Measurements from ENCODE around the gene ANP32E.

ANP32E gene
- total RNA-seq, result 76.8 to 148 reads per million in 2 experiments

GRCh38 chr1:150235852-150236613, at the start of gene ANP32E:
Gene ANP32E (minus strand): TSS chr1:150236112. CDS start chr1:150235786, 326 bp downstream.
- DNase-seq (ENCODE audit: low read depth), result peak; percentile 91

DNA sequence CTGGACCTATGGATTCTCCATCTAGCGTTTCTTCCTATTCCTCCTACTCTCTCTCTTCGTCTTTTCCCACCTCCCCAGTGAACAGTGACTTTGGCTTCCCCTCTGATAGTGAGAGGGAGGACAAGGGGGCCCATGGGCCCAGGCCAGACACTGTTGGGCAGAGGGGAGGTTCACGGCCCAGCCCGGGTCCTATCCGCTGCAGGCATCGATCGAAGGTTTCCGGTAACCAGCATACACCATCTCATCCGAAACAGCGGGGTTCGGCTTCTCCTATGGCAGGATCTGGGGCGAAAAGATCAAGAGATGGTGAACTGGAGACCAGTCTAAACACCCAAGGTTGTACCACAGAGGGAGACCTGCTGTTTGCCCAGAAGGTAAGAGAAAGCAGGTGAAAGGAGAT, 47.3 kb upstream of the ANP32E start:
- no peak for DNase-seq (ENCODE audit: low read depth)

DNA sequence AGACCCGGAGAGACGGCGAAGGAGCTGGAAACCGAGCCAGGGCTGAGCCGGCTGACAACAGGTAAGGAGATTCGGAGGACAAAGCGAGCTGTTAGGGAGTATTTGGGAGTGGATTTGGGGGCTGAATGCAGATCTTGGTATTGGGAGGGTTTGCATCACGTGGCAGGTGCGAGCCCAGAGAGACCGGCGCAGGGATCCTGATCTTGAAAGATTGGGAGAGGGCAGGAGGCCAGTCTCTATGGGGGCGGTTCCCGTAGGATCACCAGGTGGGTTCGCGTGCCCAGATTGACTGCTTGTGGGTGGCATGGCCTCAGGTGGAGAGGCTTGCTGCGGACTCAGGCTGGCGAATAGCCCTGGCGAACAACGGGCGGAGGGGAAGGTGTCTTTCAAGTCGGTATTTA, 46.6 kb upstream of the ANP32E start:
- DNase-seq (ENCODE audit: low read depth), result no peak

- DNase-seq (ENCODE audit: low read depth), result peak; percentile 69
Observed at GRCh38 chr1:150281758-150282557, 46.0 kb upstream of the ANP32E start, which contains the start of gene CIART. Gene CIART (plus strand): TSS chr1:150282554. CDS start chr1:150283268, 714 bp downstream.

DNA sequence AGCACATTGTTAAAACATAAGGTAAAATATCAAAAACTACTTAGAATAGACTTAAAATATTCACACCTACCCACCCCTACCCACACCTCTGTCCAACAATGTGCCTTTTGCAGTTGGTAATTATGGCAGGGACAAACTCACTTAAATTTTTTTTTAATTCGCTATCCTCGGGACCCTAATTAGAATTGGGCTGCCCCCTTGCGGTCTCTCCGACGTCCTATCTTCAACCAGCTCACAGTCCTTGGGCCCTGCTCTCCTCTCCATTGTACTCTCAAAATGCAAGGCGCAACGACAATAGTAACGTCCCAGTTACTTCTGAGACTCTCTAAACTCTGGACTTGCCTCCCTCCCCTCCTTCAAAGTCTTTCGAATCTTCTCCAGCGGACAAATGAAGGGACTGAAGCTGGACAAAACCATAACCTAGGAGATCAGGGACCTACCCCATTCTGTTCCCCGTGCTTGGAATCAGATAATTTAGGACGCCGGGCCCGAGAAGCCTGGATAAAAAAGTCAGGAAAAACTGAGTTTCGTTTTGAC, 45.4 kb upstream of the ANP32E start:
- peak; percentile 31 for DNase-seq (ENCODE audit: low read depth)

- DNase-seq (ENCODE audit: low read depth), result no peak
Observed at GRCh38 chr1:150280138-150280707, 44.3 kb upstream of the ANP32E start.

- DNase-seq (ENCODE audit: low read depth), result no peak
Observed at GRCh38 chr1:150273311-150273710, 37.4 kb upstream of the ANP32E start.

DNA sequence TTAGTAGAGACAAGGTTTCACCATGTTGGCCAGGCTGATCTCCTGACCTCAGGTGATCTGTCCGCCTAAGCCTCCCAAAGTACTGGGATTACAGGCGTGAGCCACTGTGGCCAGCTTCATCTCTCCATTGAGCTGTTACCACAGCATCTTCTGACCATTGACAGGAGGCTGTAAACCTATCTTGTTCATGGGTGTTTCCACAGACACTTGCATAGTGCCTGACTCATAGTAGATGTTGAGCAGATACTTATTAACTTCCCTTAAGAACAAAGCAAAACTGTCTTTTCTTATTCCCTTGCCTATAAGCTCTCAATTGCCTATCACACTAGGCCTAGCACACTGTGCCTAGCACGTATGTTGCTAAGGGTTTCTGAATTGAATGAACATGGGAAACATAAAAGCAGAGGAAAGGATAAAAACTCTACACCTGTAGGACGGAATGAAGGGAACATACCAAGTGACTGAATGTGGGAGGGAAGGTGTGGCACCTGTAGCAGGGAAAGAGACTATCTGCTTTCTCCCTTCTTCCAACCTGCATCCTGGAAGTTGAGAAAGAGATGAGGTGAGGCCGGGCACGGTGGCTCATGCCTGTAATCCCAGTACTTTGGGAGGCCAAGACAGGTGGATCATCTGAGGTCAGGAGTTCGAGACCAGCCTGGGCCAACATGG, 35.5 kb upstream of the ANP32E start:
- DNase-seq (ENCODE audit: low read depth), result no peak

- no peak for DNase-seq (ENCODE audit: low read depth)
Observed at GRCh38 chr1:150269451-150269850, 33.5 kb upstream of the ANP32E start.

DNA sequence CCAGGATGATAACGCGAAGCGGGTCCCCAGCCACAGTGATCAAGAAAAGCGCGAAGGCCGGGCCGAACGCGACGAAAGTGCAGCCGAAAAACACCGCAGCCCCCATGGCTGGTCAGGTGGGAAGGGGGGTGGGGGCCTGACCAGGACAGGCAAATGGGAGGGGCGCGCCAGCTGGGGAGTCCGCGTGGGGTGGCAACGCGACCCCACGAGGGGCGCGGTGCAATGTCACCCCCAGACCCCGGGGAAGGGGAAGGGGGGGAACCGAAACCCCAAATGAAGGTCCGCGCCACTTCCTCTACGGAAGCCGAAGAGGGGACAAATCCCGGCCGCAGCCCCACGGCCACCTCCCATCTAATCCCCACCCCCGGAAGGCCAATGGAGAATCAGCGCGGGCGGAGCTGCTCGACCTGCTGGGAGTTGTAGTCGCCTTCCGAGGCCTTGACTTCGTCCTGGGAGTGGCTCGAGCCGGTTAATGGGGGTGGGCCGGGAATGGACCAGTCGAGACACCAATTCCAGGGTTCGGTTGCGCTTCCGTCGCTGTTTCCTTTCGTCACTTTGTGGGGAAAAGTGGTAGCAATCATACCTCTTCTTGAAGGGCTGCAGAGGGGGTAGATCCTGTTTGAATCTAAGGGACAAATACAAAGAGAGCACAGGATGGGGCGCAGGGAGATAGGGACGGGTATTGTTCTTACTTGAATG, 32.9 kb upstream of the ANP32E start, which contains the start of gene APH1A:
Gene APH1A (minus strand): TSS at position 312 of the 699 bp plus-strand sequence. CDS start 206 bp downstream, at position 106.
- peak; percentile 83 for DNase-seq (ENCODE audit: low read depth)

DNA sequence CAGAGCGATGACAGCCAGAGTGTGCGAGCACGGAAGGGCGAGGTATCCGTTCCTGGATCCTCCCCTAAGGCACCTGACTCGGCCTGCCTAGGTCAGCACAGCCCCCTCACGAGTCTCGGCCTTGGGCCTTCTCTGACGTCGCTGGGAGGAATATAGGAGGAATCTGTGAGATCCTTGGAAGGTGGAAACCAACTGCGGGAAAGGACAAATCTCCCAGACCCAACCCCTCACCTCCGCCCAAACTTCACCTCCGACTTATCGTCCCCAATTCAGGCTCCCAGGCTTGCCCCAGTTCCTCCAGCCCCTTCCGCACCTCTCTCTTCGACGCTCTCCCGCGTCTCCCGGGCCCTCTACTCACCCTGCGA, 32.4 kb upstream of the ANP32E start:
- DNase-seq (ENCODE audit: low read depth), result peak; percentile 31

- DNase-seq (ENCODE audit: low read depth), result no peak
Observed at GRCh38 chr1:150267896-150268295, 32.0 kb upstream of the ANP32E start.

DNA sequence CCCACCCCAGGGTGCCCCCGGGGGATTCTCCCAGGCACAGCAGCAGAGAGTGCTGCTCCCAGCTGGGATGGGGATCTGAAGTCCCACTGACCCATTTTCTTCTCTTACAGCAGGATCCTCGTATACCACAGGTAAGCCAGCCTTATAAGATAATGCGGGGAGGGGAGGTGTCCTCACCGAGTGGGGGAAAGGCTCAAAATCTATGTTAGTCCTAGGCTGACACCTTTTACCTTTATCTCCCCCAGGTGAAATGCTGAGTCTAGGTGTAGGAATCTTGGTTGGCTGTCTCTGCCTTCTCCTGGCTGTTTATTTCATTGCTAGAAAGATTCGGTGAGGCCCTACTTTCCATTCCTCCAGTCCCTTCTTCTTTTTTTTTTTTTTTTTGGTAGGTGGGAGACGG, 27.6 kb upstream of the ANP32E start:
- no peak for DNase-seq (ENCODE audit: low read depth)

GRCh38 chr1:150262388-150263320, 26.7 kb upstream of the ANP32E start:
- no peak for DNase-seq (ENCODE audit: low read depth)

DNA sequence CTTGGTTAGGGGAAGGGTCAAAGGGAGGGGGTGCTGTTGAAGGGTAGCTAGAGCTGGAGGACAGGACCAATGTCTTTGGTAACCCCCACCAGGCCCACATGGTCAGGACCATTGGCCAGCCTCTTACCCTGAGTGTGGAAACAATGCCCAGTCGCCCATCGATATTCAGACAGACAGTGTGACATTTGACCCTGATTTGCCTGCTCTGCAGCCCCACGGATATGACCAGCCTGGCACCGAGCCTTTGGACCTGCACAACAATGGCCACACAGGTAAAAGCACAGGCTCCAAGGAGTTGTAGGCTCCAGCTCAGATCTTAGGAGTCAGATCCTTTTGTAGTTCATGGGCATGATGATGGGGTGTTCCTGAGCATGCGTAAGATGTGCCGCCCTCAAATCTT, 25.5 kb upstream of the ANP32E start:
- DNase-seq (ENCODE audit: low read depth), result no peak

GRCh38 chr1:150259758-150260669, 24.1 kb upstream of the ANP32E start:
- DNase-seq (ENCODE audit: low read depth), result no peak

GRCh38 chr1:150259217-150259616, 23.3 kb upstream of the ANP32E start:
- DNase-seq (ENCODE audit: low read depth), result no peak

- no peak for DNase-seq (ENCODE audit: low read depth)
Observed at GRCh38 chr1:150257624-150258585, 22.0 kb upstream of the ANP32E start, which contains the start of gene CA14. Gene CA14 (plus strand): TSS chr1:150257774. CDS start chr1:150258129, 355 bp downstream.

Measured in T follicular helper cell (primary cell).